IMR-90 (cell line): ENCODE data around the gene C17orf107. TPM values are rescaled to one million over a fixed set of nuclear protein-coding genes. Genes with fewer than 3 reads are reported as not detected.

ENCODE experiments used
- ATAC-seq: fragments of 200-7000 bp; cut with Tn5 transposase; 2 replicates; pipeline ENCODE4 v1.9.1; 2020; ENCODE audit warnings: low read depth, mild to moderate bottlenecking, moderate library complexity
- BruUV-seq: library from RNA; stranded (reverse); fragments of 400-500 nt; replicated peaks from 2 replicates; lab custom pipeline; 2021; lab: Mats Ljungman, UMichigan
- CTCF ChIA-PET: fragments of 300-600 bp; formaldehyde crosslinking; extraction: SDS; loops from one replicate; lab custom pipeline; 2021; ENCODE audit warnings: antibody characterized with exemption; lab: Yijun Ruan, JAX
- POLR2A ChIA-PET: fragments of 300-600 bp; sonication (Branson Sonifier 250); formaldehyde crosslinking; loops from one replicate; lab custom pipeline; 2022; ENCODE audit warnings: antibody characterized with exemption; ENCODE audit not compliant: unreplicated experiment; lab: Charles Lee
- DNase-seq: peaks from one replicate; pipeline ENCODE4 v3.0.0; 2013
- H2AFZ ChIP-seq: replicated peaks from 2 replicates; pipeline ENCODE3; 2013; ENCODE audit warnings: low read length, mild to moderate bottlenecking; ENCODE audit not compliant: poor library complexity
- H2AK5ac ChIP-seq: 2 replicates; pipeline ENCODE4 v1.6.1; 2013; ENCODE audit warnings: low read depth, low read length, inconsistent platforms
- H2AK9ac ChIP-seq: replicated peaks from 2 replicates; pipeline ENCODE3; 2013; ENCODE audit warnings: mild to moderate bottlenecking, low read depth, low read length, moderate library complexity; ENCODE audit not compliant: poor library complexity
- H2BK120ac ChIP-seq: 2 replicates; pipeline ENCODE4 v1.6.1; 2013; ENCODE audit warnings: low read depth, low read length, inconsistent platforms
- H2BK15ac ChIP-seq: 3 replicates; pipeline ENCODE4 v1.6.1; 2013; ENCODE audit warnings: low read depth, low read length, inconsistent platforms
- H2BK20ac ChIP-seq: 2 replicates; pipeline ENCODE4 v1.6.1; 2013; ENCODE audit warnings: low read depth, mild to moderate bottlenecking, inconsistent platforms, low read length, moderate library complexity
- H2BK5ac ChIP-seq: 2 replicates; pipeline ENCODE4 v1.6.1; 2013; ENCODE audit warnings: mild to moderate bottlenecking, low read depth, low read length, inconsistent platforms; ENCODE audit not compliant: poor library complexity, severe bottlenecking
- H3K14ac ChIP-seq: replicated peaks from 2 replicates; pipeline ENCODE4 v1.6.1; 2013; ENCODE audit warnings: low read depth, low read length, inconsistent platforms
- H3K18ac ChIP-seq: 2 replicates; pipeline ENCODE4 v1.6.1; 2013; ENCODE audit warnings: low read depth, low read length, control low read depth
- H3K23ac ChIP-seq: 2 replicates; pipeline ENCODE4 v1.6.1; 2013; ENCODE audit warnings: low read depth, low read length, inconsistent platforms
- H3K27ac ChIP-seq: 2 replicates; pipeline ENCODE4 v1.5.1; 2013; ENCODE audit warnings: mild to moderate bottlenecking, control low read depth, low read length; ENCODE audit not compliant: insufficient read depth
- H3K27me3 ChIP-seq: 2 replicates; pipeline ENCODE4 v1.6.1; 2013; ENCODE audit warnings: low read length; ENCODE audit not compliant: control insufficient read depth, insufficient read depth
- H3K36me3 ChIP-seq: 2 replicates; pipeline ENCODE4 v1.6.1; 2013; ENCODE audit warnings: low read length, mixed read lengths; ENCODE audit not compliant: control insufficient read depth, insufficient read depth
- H3K4ac ChIP-seq: 2 replicates; pipeline ENCODE4 v1.6.1; 2013; ENCODE audit warnings: low read depth, low read length, inconsistent platforms
- H3K4me1 ChIP-seq: 2 replicates; pipeline ENCODE4 v1.6.1; 2013; ENCODE audit warnings: low read length, mixed read lengths; ENCODE audit not compliant: control insufficient read depth, insufficient read depth
- H3K4me2 ChIP-seq: 2 replicates; pipeline ENCODE4 v1.6.1; 2013; ENCODE audit warnings: low read depth, mild to moderate bottlenecking, control low read depth, low read length, moderate library complexity
- H3K4me3 ChIP-seq: 2 replicates; pipeline ENCODE4 v1.5.1; 2013; ENCODE audit warnings: low read depth, mild to moderate bottlenecking, control low read depth, low read length, moderate library complexity; ENCODE audit not compliant: insufficient read depth
- H3K56ac ChIP-seq: 2 replicates; pipeline ENCODE4 v1.6.1; 2013; ENCODE audit warnings: low read length, inconsistent platforms; ENCODE audit not compliant: insufficient read depth; ENCODE audit errors: extremely low read depth
- H3K79me1 ChIP-seq, 2 experiments: 2 replicates each; pipeline ENCODE4 v1.6.1; 2013; ENCODE audit warnings: low read length in 2 of 2, inconsistent platforms in 1 of 2, low read depth in 1 of 2
- H3K9ac ChIP-seq: 2 replicates; pipeline ENCODE4 v1.6.1; 2013; ENCODE audit warnings: low read depth, low read length, control low read depth
- H3K9me1 ChIP-seq: 2 replicates; pipeline ENCODE4 v1.6.1; 2013; ENCODE audit warnings: low read length, inconsistent platforms; ENCODE audit not compliant: insufficient read depth
- H3K9me3 ChIP-seq: 2 replicates; pipeline ENCODE4 v1.6.1; 2013; ENCODE audit warnings: low read length; ENCODE audit not compliant: control insufficient read depth, insufficient read depth
- H4K20me1 ChIP-seq: 2 replicates; pipeline ENCODE4 v1.6.1; 2013; ENCODE audit warnings: low read length, inconsistent platforms; ENCODE audit not compliant: insufficient read depth
- H4K5ac ChIP-seq: 2 replicates; pipeline ENCODE4 v1.6.1; 2013; ENCODE audit warnings: mild to moderate bottlenecking, low read depth, low read length, control low read depth
- H4K8ac ChIP-seq, 2 experiments: 2 replicates each; pipeline ENCODE4 v1.6.1; 2013; ENCODE audit warnings: low read depth in 2 of 2, low read length in 2 of 2, control low read depth in 1 of 2, inconsistent platforms in 1 of 2
- H4K91ac ChIP-seq: 2 replicates; pipeline ENCODE4 v1.6.1; 2013; ENCODE audit warnings: low read depth, low read length, inconsistent platforms; ENCODE audit not compliant: insufficient read depth
- BHLHE40 ChIP-seq: fragments of 150-350 bp; IDR thresholded peaks from 2 replicates; pipeline ENCODE4 v1.6.1; 2016; ENCODE audit warnings: mild to moderate bottlenecking, low read depth, low read length
- CHD1 ChIP-seq: IDR thresholded peaks from 2 replicates; pipeline ENCODE4 v1.6.1; 2012; ENCODE audit warnings: low read depth, low read length, improper control_type of control experiment
- FOS ChIP-seq: fragments of 150-350 bp; IDR thresholded peaks from 2 replicates; pipeline ENCODE4 v1.6.1; 2016; ENCODE audit warnings: low read depth, low read length
- NFE2L2 ChIP-seq: fragments of 150-350 bp; IDR thresholded peaks from 2 replicates; pipeline ENCODE4 v1.6.1; 2016; ENCODE audit warnings: low read depth, mild to moderate bottlenecking, low read length
- POLR2A ChIP-seq: IDR thresholded peaks from 2 replicates; pipeline ENCODE4 v1.6.1; 2012; ENCODE audit warnings: mild to moderate bottlenecking, low read depth, low read length
- RAD21 ChIP-seq: IDR thresholded peaks from 2 replicates; pipeline ENCODE4 v1.6.1; 2012; ENCODE audit warnings: low read length, improper control_type of control experiment
- RCOR1 ChIP-seq: IDR thresholded peaks from 2 replicates; pipeline ENCODE4 v1.6.1; 2012; ENCODE audit warnings: mild to moderate bottlenecking, low read length, improper control_type of control experiment; ENCODE audit not compliant: insufficient replicate concordance
- RFX5 ChIP-seq: IDR thresholded peaks from 2 replicates; pipeline ENCODE4 v1.8.0; 2012; ENCODE audit warnings: low read depth, mild to moderate bottlenecking, low read length, moderate library complexity
- SMC3 ChIP-seq: fragments of 150-350 bp; IDR thresholded peaks from 2 replicates; pipeline ENCODE4 v1.6.1; 2016; ENCODE audit warnings: low read depth, mild to moderate bottlenecking, antibody characterized with exemption, low read length, moderate library complexity
- WGBS, 2 experiments: methylation state at CpG; one replicate each; pipeline versions ENCODE4 v1.1.5 to v1.1.7; 2013; ENCODE audit warnings: missing lambda C conversion rate in 2 of 2; ENCODE audit not compliant: insufficient read length in 1 of 2; ENCODE audit errors: extremely low coverage in 2 of 2; 5-methylcytosine and 5-hydroxymethylcytosine counted together
- dilution Hi-C: fragments of 300-500 bp; cut with HindIII; formaldehyde crosslinking; loops from one replicate; pipeline ENCODE4 v1.14.3; 2018; ENCODE audit warnings: low sequenced_read_pairs; ENCODE audit not compliant: unreplicated experiment
- in situ Hi-C: fragments of 300-500 bp; cut with MboI; formaldehyde crosslinking; loops from 3 replicates; pipeline ENCODE4 v1.14.3; 2019; ENCODE audit warnings: low sequenced_read_pairs, inconsistent platforms, mixed read lengths
- intact Hi-C: fragments of 100-400 bp; cut with micrococcal nuclease; formaldehyde crosslinking; loops from 2 replicates; pipeline ENCODE4 v1.10.0; 2022
- polyA plus RNA-seq, 3 experiments: library from polyadenylated mRNA; depleted of rRNA; stranded (reverse); fragments of >200 nt; gene quantifications; 2 replicates each; pipeline ENCODE4 v1.2.3, GENCODE V29; 2012; ENCODE audit warnings: low replicate concordance in 1 of 3
- total RNA-seq: library from RNA; depleted of rRNA; stranded (reverse); fragments of >200 nt; gene quantifications from 2 replicates; pipeline ENCODE4 v1.2.3, GENCODE V29; 2012
- TF ChIP-seq, protein P1 (sequence below): fragments of 150-350 bp; IDR thresholded peaks from 2 replicates; pipeline ENCODE4 v1.6.1; 2017; ENCODE audit warnings: mild to moderate bottlenecking, antibody characterized with exemption, low read length, low read depth
- TF ChIP-seq, protein P2 (sequence below): conservative IDR thresholded peaks from 2 replicates; pipeline ENCODE4 v1.5.1; 2012; ENCODE audit warnings: mild to moderate bottlenecking, low read depth, low read length, improper control_type of control experiment

The C17orf107 gene
- total and polyA plus RNA-seq, 2 of the 4 experiments (the other 2 are of a cell fraction), result 0.54 to 0.82 TPM

DNA sequence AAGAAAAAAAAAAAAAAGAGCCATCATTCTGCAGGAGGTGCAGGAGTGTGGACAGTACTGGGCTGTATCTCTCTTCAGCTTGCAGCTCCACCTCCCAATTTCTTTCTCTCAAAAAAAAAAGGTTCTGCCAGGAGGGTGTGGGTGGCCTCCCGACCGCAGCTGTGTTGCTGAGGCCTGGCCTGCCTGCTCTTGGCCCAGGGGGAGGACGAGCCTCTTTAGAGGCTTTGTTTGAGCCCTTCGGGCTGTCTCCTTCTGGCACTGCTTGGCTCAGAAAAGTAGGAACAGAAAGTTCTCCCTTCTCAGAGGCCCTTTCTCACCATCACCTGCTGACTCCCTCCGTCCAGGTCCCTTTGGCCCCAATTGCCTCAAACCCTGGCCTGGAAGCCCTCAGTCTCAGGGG is 22.2 kb upstream of the C17orf107 start:
- H2AK9ac ChIP-seq, result no peak overlapping the region
- intact Hi-C loops, result no loop called here
- in situ Hi-C loops, result no loop called here
- no peak overlapping the region for H2BK120ac ChIP-seq
- no peak for ATAC-seq
- H3K79me1 ChIP-seq, result peaks cover 0 to 25% of the 10 kb centered on the region in 2 experiments; a peak in 2 of 4 replicates
- no peak overlapping the region for H3K4me3 ChIP-seq
- no peak overlapping the region for H2BK5ac ChIP-seq
- dilution Hi-C loops, result no loop called here
- no peak overlapping the region for H3K14ac ChIP-seq
- no peak overlapping the region for H3K56ac ChIP-seq
- no peak overlapping the region for H2BK15ac ChIP-seq
- H4K20me1 ChIP-seq, result peaks cover 11% of the 10 kb centered on the region
- no peak overlapping the region for H3K27ac ChIP-seq
- H3K4ac ChIP-seq, result no peak overlapping the region
- DNase-seq, result no peak
- BruUV-seq, result no TSS peak
- no peak overlapping the region for H4K5ac ChIP-seq
- no peak overlapping the region for H4K91ac ChIP-seq
- H4K8ac ChIP-seq, result no peak overlapping the region
- H3K27me3 ChIP-seq, result no peaks in the 10 kb centered on the region
- no peaks in the 10 kb centered on the region for H3K4me1 ChIP-seq
- no peaks in the 10 kb centered on the region for H3K9me3 ChIP-seq
- no peak overlapping the region for H2BK20ac ChIP-seq
- H2AFZ ChIP-seq, result no peak overlapping the region
- TF ChIP-seq NFE2L2, result no peak
- no peak for TF ChIP-seq RCOR1
- TF ChIP-seq FOS, result no peak
- TF ChIP-seq SMC3, result no peak
- TF ChIP-seq, protein P1, sequence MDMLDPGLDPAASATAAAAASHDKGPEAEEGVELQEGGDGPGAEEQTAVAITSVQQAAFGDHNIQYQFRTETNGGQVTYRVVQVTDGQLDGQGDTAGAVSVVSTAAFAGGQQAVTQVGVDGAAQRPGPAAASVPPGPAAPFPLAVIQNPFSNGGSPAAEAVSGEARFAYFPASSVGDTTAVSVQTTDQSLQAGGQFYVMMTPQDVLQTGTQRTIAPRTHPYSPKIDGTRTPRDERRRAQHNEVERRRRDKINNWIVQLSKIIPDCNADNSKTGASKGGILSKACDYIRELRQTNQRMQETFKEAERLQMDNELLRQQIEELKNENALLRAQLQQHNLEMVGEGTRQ, result no peak
- TF ChIP-seq BHLHE40, result no peak
- no peak for TF ChIP-seq RAD21
- no peak for TF ChIP-seq POLR2A
- TF ChIP-seq, protein P2, sequence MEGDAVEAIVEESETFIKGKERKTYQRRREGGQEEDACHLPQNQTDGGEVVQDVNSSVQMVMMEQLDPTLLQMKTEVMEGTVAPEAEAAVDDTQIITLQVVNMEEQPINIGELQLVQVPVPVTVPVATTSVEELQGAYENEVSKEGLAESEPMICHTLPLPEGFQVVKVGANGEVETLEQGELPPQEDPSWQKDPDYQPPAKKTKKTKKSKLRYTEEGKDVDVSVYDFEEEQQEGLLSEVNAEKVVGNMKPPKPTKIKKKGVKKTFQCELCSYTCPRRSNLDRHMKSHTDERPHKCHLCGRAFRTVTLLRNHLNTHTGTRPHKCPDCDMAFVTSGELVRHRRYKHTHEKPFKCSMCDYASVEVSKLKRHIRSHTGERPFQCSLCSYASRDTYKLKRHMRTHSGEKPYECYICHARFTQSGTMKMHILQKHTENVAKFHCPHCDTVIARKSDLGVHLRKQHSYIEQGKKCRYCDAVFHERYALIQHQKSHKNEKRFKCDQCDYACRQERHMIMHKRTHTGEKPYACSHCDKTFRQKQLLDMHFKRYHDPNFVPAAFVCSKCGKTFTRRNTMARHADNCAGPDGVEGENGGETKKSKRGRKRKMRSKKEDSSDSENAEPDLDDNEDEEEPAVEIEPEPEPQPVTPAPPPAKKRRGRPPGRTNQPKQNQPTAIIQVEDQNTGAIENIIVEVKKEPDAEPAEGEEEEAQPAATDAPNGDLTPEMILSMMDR, result no peak
- TF ChIP-seq CHD1, result no peak
- no peak for TF ChIP-seq RFX5
- no peak overlapping the region for H3K4me2 ChIP-seq
- no peaks in the 10 kb centered on the region; the same call in 1 of the 2 replicates for H3K9me1 ChIP-seq
- H3K23ac ChIP-seq, result no peak overlapping the region
- no peak overlapping the region for H3K9ac ChIP-seq
- no CpG with 5 or more reads among the region's 5 CpGs for WGBS, 2 experiments
- H3K18ac ChIP-seq, result no peak overlapping the region
- no peak overlapping the region for H2AK5ac ChIP-seq
- ChIA-PET CTCF (no interaction called here), POLR2A (interaction anchor here (0.6 kb wide), 2 partner anchors 10 to 69 kb away, joined by 3 to 4 read pairs; no protein-coding TSS in a partner anchor)
- peaks cover 13% of the 10 kb centered on the region for H3K36me3 ChIP-seq
